Cardiac septum (tissue), 1 donor: ENCODE results near the gene HNRNPA1. TPM values are rescaled to one million over a fixed set of nuclear protein-coding genes. Genes with fewer than 3 reads are reported as not detected.
"Not testable (repeated sequence)": the region's sequence is repeated elsewhere in the genome, so short reads cannot be mapped to it uniquely, and the experiment has no call there.

Source experiments
- DNase-seq: peaks from one replicate; pipeline ENCODE4 v3.0.0-alpha.2; 2020; ENCODE audit warnings: low spot score
- intact Hi-C: fragments of 100-400 bp; cut with DNase I; formaldehyde crosslinking; loops from one replicate; pipeline ENCODE4 v1.14.0; 2022
- total RNA-seq: library from RNA; stranded (reverse); fragmentation: NEBNext Ultra II Directional; extraction: Animal tissue kit (Norgen Biotek cat#: 25700); gene quantifications from one replicate; pipeline ENCODE4 v1.2.1, GENCODE V29; 2021
- donor health status: DM: no; HTN: no; CAD: no.

HNRNPA1 gene
- total RNA-seq, 1 donor from 2014 or later: 439 TPM

GRCh38 chr12:54294152-54294952 is 13.8 kb downstream of the HNRNPA1 start:
- intact Hi-C loops: no loop called here
- no peak for DNase-seq

- DNase-seq: no peak
- intact Hi-C loops: no loop called here
Observed at GRCh38 chr12:54294953-54295566, 14.5 kb downstream of the HNRNPA1 start.

GRCh38 chr12:54296393-54297099 is 16.0 kb downstream of the HNRNPA1 start:
- intact Hi-C loops: no loop called here
- DNase-seq: no peak

- DNase-seq: no peak
- intact Hi-C loops: no loop called here
Observed at GRCh38 chr12:54298904-54299303, 18.4 kb downstream of the HNRNPA1 start.

- no peak for DNase-seq
- intact Hi-C loops: no loop called here
Observed at GRCh38 chr12:54299515-54300224, 19.1 kb downstream of the HNRNPA1 start.

GRCh38 chr12:54300225-54300731 is 19.8 kb downstream of the HNRNPA1 start:
- DNase-seq: no peak
- intact Hi-C loops: no loop called here

- peak; percentile 91 for DNase-seq
- intact Hi-C loops: no loop called here
Observed at GRCh38 chr12:54300732-54301427, 20.4 kb downstream of the HNRNPA1 start, which contains the start of gene NFE2. Gene NFE2, minus strand, starts transcription at chr12:54301015. Its CDS starts 5,767 bp downstream, at chr12:54295248.

GRCh38 chr12:54301428-54302048 is 21.0 kb downstream of the HNRNPA1 start:
- no peak for DNase-seq
- intact Hi-C loops: no loop called here

GRCh38 chr12:54303640-54304039 is 23.1 kb downstream of the HNRNPA1 start:
- DNase-seq: no peak
- intact Hi-C loops: no loop called here

- peak; percentile 95 for DNase-seq
- intact Hi-C loops: no loop called here
Observed at GRCh38 chr12:54304187-54304810, 23.8 kb downstream of the HNRNPA1 start.

- peak; percentile 96 for DNase-seq
- intact Hi-C loops: no loop called here
Observed at GRCh38 chr12:54306925-54307741, 26.6 kb downstream of the HNRNPA1 start.

GRCh38 chr12:54311051-54311450 is 30.5 kb downstream of the HNRNPA1 start:
- DNase-seq: no peak

GRCh38 chr12:54312309-54312708 is 31.8 kb downstream of the HNRNPA1 start:
- DNase-seq, intact Hi-C loops: not testable (repeated sequence)

More at GRCh38 chr12:54311051-54311450, 30.5 kb downstream of the HNRNPA1 start:
- intact Hi-C loops: no loop called here

GRCh38 chr12:54321363-54321762 is 40.8 kb downstream of the HNRNPA1 start:
- intact Hi-C loops: loop anchor here (5.0 kb wide), 2 partner anchors 39 to 79 kb away; partner anchors contain the start of genes CBX5 and HNRNPA1
- no peak for DNase-seq

GRCh38 chr12:54324617-54325441 is 44.3 kb downstream of the HNRNPA1 start, which contains the start of gene COPZ1:
Gene COPZ1, plus strand, starts transcription at chr12:54325131. Its CDS starts 33 bp downstream, at chr12:54325164.
- peak; percentile 97 for DNase-seq
- intact Hi-C loops: loop anchor here (5.0 kb wide), 2 partner anchors 43 to 83 kb away; partner anchors contain the start of genes CBX5 and HNRNPA1
